Measurements from ENCODE around the gene DGKE.

Gene DGKE

DNA sequence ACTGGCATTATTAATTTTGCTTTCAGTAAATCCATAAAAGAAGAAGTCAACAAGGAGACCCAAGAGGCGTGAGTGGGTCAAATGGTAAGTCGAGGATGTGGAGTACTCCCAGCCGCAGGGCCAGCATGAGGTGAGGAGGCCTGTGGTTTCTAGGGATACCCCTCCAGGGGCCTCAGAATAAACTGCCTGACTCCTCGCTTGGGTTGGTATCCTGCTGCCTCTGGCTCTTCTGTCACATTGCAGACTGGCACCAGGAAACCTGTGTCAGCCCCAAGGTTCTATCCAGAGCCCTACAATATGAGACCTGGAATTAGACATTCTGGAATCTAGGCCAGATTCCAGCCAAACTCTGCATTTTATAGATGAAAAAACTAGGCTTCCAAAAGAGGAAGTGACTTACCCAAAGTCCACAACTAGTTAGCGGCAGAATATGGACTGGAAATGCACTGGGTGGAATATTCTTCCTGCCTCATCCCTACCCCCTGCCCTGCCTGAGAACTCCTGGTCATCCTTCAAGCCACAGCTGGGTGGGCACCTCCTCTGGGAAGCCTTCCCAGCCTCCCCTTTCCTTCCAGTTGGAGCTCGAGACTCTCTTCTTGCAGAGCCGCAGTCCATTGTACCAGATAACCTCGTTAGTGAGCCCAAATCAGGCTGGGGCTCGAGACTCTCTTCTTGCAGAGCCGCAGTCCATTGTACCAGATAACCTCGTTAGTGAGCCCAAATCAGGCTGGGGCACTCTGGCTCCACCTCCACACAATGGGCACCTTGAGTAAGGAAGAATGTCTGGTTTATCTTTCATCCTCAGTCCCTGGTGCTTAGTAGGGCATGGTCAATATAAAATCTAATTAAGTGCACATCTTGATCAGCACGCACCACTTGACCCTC lies 22.8 kb upstream of the DGKE start:
- no peak overlapping the region for H3K9ac ChIP-seq (ENCODE audit: low read length)
- H3K27me3 ChIP-seq (ENCODE audit: low read depth, low read length) = no peaks in the 10 kb centered on the region
- no peak overlapping the region for H3K4me3 ChIP-seq (ENCODE audit: low read length)
- H2AFZ ChIP-seq (ENCODE audit: low read depth, low read length) = no peak overlapping the region
- no peaks in the 10 kb centered on the region for H3K9me3 ChIP-seq (ENCODE audit: insufficient read depth, low read length)
- H3K4me2 ChIP-seq (ENCODE audit: low read length) = no peak overlapping the region
- no peaks in the 10 kb centered on the region for H3K36me3 ChIP-seq (replicated peaks; ENCODE audit: low read depth, low read length)
- no peak overlapping the region for H3K27ac ChIP-seq (ENCODE audit: low read length)
- TF ChIP-seq, protein P1, sequence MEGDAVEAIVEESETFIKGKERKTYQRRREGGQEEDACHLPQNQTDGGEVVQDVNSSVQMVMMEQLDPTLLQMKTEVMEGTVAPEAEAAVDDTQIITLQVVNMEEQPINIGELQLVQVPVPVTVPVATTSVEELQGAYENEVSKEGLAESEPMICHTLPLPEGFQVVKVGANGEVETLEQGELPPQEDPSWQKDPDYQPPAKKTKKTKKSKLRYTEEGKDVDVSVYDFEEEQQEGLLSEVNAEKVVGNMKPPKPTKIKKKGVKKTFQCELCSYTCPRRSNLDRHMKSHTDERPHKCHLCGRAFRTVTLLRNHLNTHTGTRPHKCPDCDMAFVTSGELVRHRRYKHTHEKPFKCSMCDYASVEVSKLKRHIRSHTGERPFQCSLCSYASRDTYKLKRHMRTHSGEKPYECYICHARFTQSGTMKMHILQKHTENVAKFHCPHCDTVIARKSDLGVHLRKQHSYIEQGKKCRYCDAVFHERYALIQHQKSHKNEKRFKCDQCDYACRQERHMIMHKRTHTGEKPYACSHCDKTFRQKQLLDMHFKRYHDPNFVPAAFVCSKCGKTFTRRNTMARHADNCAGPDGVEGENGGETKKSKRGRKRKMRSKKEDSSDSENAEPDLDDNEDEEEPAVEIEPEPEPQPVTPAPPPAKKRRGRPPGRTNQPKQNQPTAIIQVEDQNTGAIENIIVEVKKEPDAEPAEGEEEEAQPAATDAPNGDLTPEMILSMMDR (IDR thresholded peaks at IDR 0.05; ENCODE audit: low read depth, low read length) = no peak
- no peak for TF ChIP-seq EZH2phosphoT487 (IDR thresholded peaks at IDR 0.05; ENCODE audit: low read depth)
- H4K20me1 ChIP-seq (ENCODE audit: insufficient read depth, low read length) = no peaks in the 10 kb centered on the region
- H3K79me2 ChIP-seq (ENCODE audit: low read length) = no peaks in the 10 kb centered on the region
- no peaks in the 10 kb centered on the region for H3K4me1 ChIP-seq (ENCODE audit: low read length)

DNA sequence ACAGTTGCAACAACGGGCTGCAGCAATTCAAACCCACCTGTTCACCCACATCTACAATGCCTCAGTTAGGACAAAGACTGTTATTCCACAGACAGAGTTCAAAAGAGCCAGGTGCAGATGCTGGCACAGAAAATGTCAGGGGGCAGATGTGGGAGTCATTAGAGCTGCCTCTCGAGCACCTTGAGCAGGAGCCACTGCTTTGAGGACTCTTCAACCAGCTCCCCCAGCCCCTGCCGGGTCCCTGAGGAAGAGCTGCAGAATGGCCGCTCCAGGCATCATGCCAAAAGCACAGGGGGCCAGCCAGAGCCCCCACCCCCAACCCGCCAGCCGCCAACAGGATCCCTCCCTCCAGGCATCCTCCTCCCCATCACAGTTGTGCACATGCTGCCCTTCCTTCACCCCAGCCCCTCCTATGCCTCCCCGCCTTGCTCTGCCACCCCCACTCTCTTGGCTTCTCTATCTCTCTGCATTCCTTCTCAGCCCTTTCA lies 21.0 kb upstream of the DGKE start:
- H3K4me2 ChIP-seq (ENCODE audit: low read length) = no peak overlapping the region
- H4K20me1 ChIP-seq (ENCODE audit: insufficient read depth, low read length) = no peaks in the 10 kb centered on the region
- H3K4me1 ChIP-seq (ENCODE audit: low read length) = no peaks in the 10 kb centered on the region
- H3K9ac ChIP-seq (ENCODE audit: low read length) = no peak overlapping the region
- H3K9me3 ChIP-seq (ENCODE audit: insufficient read depth, low read length) = no peaks in the 10 kb centered on the region
- H3K27me3 ChIP-seq (ENCODE audit: low read depth, low read length) = no peaks in the 10 kb centered on the region
- H3K79me2 ChIP-seq (ENCODE audit: low read length) = no peaks in the 10 kb centered on the region
- TF ChIP-seq, protein P1 (IDR thresholded peaks at IDR 0.05; ENCODE audit: low read depth, low read length) = no peak
- no peak for TF ChIP-seq EZH2phosphoT487 (IDR thresholded peaks at IDR 0.05; ENCODE audit: low read depth)
- no peaks in the 10 kb centered on the region for H3K36me3 ChIP-seq (replicated peaks; ENCODE audit: low read depth, low read length)
- no peak overlapping the region for H2AFZ ChIP-seq (ENCODE audit: low read depth, low read length)
- no peak overlapping the region for H3K27ac ChIP-seq (ENCODE audit: low read length)
- no peak overlapping the region for H3K4me3 ChIP-seq (ENCODE audit: low read length)

DNA sequence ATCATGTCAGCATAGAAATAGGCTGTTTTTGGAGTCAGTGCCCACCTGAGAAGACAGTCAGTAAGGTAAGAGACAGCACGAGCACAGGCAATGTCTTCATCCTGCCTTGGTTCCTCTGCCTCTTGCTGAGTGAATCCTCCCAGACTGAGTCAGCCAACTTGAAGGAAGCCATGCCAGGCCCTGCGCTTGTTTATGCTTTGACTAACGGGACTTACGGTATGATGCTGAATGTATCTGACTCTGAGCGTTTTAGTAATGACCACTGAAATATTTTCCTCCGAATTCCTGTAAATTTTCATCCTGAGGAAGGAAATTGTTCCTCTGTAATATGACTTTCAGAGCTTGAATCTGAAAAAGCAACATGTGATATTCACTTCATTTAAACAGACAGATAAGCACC lies 18.2 kb upstream of the DGKE start:
- no peak overlapping the region for H3K9ac ChIP-seq (ENCODE audit: low read length)
- no peaks in the 10 kb centered on the region for H4K20me1 ChIP-seq (ENCODE audit: insufficient read depth, low read length)
- no peaks in the 10 kb centered on the region for H3K9me3 ChIP-seq (ENCODE audit: insufficient read depth, low read length)
- H3K4me3 ChIP-seq (ENCODE audit: low read length) = no peak overlapping the region
- no peaks in the 10 kb centered on the region for H3K79me2 ChIP-seq (ENCODE audit: low read length)
- TF ChIP-seq EZH2phosphoT487 (IDR thresholded peaks at IDR 0.05; ENCODE audit: low read depth) = no peak
- TF ChIP-seq, protein P1 (IDR thresholded peaks at IDR 0.05; ENCODE audit: low read depth, low read length) = no peak
- H3K27me3 ChIP-seq (ENCODE audit: low read depth, low read length) = no peaks in the 10 kb centered on the region
- peaks cover 4% of the 10 kb centered on the region; the same call in 1 of the 2 replicates for H3K4me1 ChIP-seq (ENCODE audit: low read length)
- H3K36me3 ChIP-seq (replicated peaks; ENCODE audit: low read depth, low read length) = no peaks in the 10 kb centered on the region
- H3K4me2 ChIP-seq (ENCODE audit: low read length) = no peak overlapping the region
- H3K27ac ChIP-seq (ENCODE audit: low read length) = no peak overlapping the region
- H2AFZ ChIP-seq (ENCODE audit: low read depth, low read length) = no peak overlapping the region

DNA sequence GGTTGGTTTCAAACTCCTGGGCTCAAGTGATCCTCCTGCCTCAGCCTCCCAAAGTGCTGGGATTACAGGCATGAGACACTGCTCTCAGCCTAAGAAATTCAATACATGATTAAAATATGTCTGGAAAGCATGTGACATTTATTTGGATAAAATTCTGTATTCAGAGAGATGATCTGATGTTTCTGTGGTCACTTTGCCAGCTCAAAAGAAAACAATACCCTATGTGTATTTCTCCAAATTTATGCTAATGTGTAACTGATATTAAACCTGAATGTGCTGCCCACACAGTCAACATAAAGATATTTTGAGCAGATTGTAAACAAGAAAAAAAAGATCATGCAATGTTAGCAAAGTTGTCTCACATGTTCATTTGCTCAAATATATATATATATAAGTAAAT lies 16.9 kb upstream of the DGKE start:
- no peaks in the 10 kb centered on the region for H3K79me2 ChIP-seq (ENCODE audit: low read length)
- no peaks in the 10 kb centered on the region for H3K27me3 ChIP-seq (ENCODE audit: low read depth, low read length)
- TF ChIP-seq, protein P1 (IDR thresholded peaks at IDR 0.05; ENCODE audit: low read depth, low read length) = no peak
- TF ChIP-seq EZH2phosphoT487 (IDR thresholded peaks at IDR 0.05; ENCODE audit: low read depth) = no peak
- peaks cover 10% of the 10 kb centered on the region for H3K4me1 ChIP-seq (ENCODE audit: low read length)
- no peak overlapping the region for H3K9ac ChIP-seq (ENCODE audit: low read length)
- H3K4me2 ChIP-seq (ENCODE audit: low read length) = no peak overlapping the region
- no peak overlapping the region for H2AFZ ChIP-seq (ENCODE audit: low read depth, low read length)
- H3K27ac ChIP-seq (ENCODE audit: low read length) = no peak overlapping the region
- no peaks in the 10 kb centered on the region for H3K9me3 ChIP-seq (ENCODE audit: insufficient read depth, low read length)
- no peaks in the 10 kb centered on the region for H4K20me1 ChIP-seq (ENCODE audit: insufficient read depth, low read length)
- H3K36me3 ChIP-seq (replicated peaks; ENCODE audit: low read depth, low read length) = no peaks in the 10 kb centered on the region
- no peak overlapping the region for H3K4me3 ChIP-seq (ENCODE audit: low read length)
